OCI-LY3 (cell line): ENCODE measurements around the gene RESP18.
"Not testable (repeated sequence)": the region's sequence is repeated elsewhere in the genome, so short reads cannot be mapped to it uniquely, and the experiment has no call there.

Source experiments
- CTCF ChIP-seq: fragments of 200-600, 300-600 bp; sonication (generic); IDR thresholded peaks from 2 replicates; pipeline ENCODE4 v1.5.1; 2014; ENCODE audit warnings: antibody characterized with exemption, low read length, low read depth
- EZH2phosphoT487 ChIP-seq: fragments of 200-600 bp; shearing (Covaris generic); IDR thresholded peaks from 2 replicates; pipeline ENCODE4 v1.6.1; 2018; ENCODE audit warnings: antibody characterized with exemption, mixed run types, low read depth

- TF ChIP-seq CTCF, EZH2phosphoT487: not testable (repeated sequence)
Observed at GRCh38 chr2:219287116-219287440, 45.5 kb downstream of the RESP18 start.
